Measurements from ENCODE around the gene PHKG2.

PHKG2 gene

DNA sequence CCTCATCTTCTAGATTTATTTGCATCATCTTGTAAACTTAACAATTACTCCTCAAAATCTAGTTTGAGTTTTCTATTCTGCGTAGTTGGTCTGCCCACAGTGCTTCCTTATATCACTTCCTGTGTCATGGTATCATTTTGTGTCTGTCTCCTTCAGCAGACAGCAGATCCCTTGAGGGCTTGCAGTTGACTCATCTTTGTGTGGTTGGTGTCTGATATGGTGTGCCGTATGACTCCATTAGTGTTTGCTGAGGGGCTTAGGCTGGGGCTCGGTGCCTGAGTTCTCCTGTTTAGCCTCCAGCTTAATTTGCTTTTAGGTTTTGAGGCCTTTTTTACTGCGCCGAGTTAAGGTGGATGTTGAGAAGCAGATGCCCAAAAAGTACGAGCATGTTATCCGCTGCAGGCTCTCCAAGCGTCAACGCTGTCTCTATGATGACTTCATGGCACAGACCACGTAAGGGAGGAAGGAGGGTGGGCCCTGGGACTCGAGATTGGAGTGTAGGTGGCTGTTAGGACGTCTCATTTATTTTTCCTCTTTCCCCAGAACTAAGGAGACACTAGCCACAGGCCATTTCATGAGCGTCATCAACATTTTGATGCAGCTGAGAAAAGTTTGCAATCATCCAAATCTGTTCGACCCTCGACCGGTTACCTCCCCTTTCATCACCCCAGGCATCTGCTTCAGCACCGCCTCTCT, 32.3 kb upstream of the PHKG2 start:
- H3K4me1 ChIP-seq (ENCODE audit: control insufficient read depth, insufficient read depth, low read length): no peaks in the 10 kb centered on the region
- no peaks in the 10 kb centered on the region for H3K27me3 ChIP-seq (ENCODE audit: control insufficient read depth in 1 of 2, insufficient read depth in 2 of 2, low read length in 2 of 2)
- no peaks in the 10 kb centered on the region for H3K9me3 ChIP-seq (ENCODE audit: control insufficient read depth in 2 of 2, low read length in 2 of 2)
- H3K4me3 ChIP-seq (ENCODE audit: low read length in 2 of 2): no peak overlapping the region
- peaks cover 53 to 62% of the 10 kb centered on the region in 2 donors for H3K36me3 ChIP-seq (ENCODE audit: control insufficient read depth in 2 of 2, insufficient read depth in 2 of 2, low read length in 2 of 2)
- no peak overlapping the region for H3K9ac ChIP-seq (ENCODE audit: low read length in 2 of 2)
- no peak overlapping the region for H3K27ac ChIP-seq (ENCODE audit: low read length)

DNA sequence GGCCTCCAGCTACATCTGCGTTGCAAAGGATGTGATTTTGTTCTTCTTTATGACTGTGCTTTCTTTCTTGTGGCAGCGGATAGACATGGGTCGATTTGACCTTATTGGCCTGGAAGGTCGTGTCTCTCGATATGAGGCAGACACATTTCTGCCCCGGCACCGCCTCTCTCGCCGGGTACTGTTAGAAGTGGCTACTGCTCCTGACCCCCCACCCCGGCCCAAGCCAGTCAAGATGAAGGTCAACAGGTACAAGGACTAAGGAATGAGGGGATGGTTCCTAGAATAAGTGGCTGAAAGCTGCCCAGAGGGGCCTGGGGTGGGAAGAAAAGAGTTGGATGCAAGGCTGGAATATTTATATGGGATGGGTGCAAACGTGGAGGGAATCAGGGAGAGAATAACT, 28.1 kb upstream of the PHKG2 start:
- Histone ChIP-seq H3K36me3 (ENCODE audit: control insufficient read depth in 2 of 2, insufficient read depth in 2 of 2, low read length in 2 of 2) (peaks cover 66 to 69% of the 10 kb centered on the region in 2 donors), H3K4me3 (ENCODE audit: low read length in 2 of 2) (no peak overlapping the region), H3K4me1 (ENCODE audit: control insufficient read depth, insufficient read depth, low read length) (peaks cover 6% of the 10 kb centered on the region), H3K27ac (ENCODE audit: low read length) (no peak overlapping the region), H3K27me3 (ENCODE audit: control insufficient read depth in 1 of 2, insufficient read depth in 2 of 2, low read length in 2 of 2) (no peaks in the 10 kb centered on the region), H3K9me3 (ENCODE audit: control insufficient read depth in 2 of 2, low read length in 2 of 2) (no peaks in the 10 kb centered on the region), H3K9ac (ENCODE audit: low read length in 2 of 2) (no peak overlapping the region)

DNA sequence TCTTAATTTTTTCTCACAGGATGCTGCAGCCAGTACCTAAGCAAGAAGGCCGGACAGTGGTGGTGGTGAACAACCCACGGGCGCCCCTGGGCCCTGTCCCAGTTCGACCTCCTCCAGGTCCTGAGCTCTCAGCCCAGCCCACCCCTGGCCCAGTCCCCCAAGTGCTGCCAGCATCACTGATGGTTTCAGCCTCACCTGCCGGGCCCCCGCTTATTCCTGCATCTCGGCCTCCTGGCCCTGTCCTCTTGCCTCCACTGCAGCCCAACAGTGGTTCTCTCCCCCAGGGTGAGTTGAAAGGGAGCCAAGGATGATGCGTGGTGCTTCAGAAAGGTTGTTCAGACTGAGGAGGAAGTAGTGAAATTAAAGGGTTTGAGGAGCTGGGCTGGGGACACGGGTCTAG, 27.5 kb upstream of the PHKG2 start:
- peaks cover 6% of the 10 kb centered on the region for H3K4me1 ChIP-seq (ENCODE audit: control insufficient read depth, insufficient read depth, low read length)
- no peaks in the 10 kb centered on the region for H3K9me3 ChIP-seq (ENCODE audit: control insufficient read depth in 2 of 2, low read length in 2 of 2)
- H3K36me3 ChIP-seq (ENCODE audit: control insufficient read depth in 2 of 2, insufficient read depth in 2 of 2, low read length in 2 of 2): peaks cover 65 to 69% of the 10 kb centered on the region in 2 donors
- no peak overlapping the region for H3K4me3 ChIP-seq (ENCODE audit: low read length in 2 of 2)
- no peak overlapping the region for H3K9ac ChIP-seq (ENCODE audit: low read length in 2 of 2)
- no peaks in the 10 kb centered on the region for H3K27me3 ChIP-seq (ENCODE audit: control insufficient read depth in 1 of 2, insufficient read depth in 2 of 2, low read length in 2 of 2)
- H3K27ac ChIP-seq (ENCODE audit: low read length): no peak overlapping the region

DNA sequence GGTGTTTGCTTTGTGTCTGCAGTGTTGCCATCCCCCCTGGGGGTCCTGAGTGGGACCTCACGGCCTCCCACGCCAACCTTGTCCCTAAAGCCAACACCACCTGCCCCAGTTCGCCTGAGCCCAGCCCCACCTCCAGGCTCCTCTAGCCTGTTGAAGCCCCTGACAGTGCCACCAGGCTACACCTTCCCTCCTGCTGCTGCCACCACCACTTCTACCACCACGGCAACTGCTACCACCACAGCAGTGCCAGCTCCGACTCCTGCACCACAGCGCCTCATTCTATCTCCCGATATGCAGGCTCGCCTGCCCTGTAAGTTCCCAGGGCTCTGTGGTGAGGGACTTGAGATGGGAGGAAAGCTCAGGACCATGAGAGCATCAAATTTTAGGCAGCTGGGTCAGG, 27.1 kb upstream of the PHKG2 start:
- Histone ChIP-seq H3K27me3 (ENCODE audit: control insufficient read depth in 1 of 2, insufficient read depth in 2 of 2, low read length in 2 of 2) (no peaks in the 10 kb centered on the region), H3K27ac (ENCODE audit: low read length) (no peak overlapping the region)

DNA sequence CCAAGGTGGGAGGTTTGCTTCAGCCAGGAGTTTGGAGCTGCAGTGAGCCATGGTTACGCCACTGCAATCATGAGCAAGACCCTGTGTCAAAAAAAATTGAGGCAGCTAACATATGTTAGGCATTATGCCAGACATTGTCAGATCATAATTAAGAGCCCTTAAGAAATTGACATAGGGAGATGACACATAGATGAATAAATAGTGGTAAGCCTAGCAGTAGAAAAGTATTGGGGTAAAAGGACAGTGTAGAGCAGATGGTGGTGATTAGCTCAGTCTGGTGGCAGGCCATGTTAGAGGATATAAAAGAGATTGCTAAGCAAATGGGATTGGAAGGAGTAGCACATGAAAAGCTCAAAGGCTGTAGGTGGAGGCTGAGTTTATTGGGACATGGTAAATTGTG, 26.6 kb upstream of the PHKG2 start:
- no peak overlapping the region for H3K4me3 ChIP-seq (ENCODE audit: low read length in 2 of 2)
- H3K27ac ChIP-seq (ENCODE audit: low read length): no peak overlapping the region
- H3K36me3 ChIP-seq (ENCODE audit: control insufficient read depth in 2 of 2, insufficient read depth in 2 of 2, low read length in 2 of 2): peaks cover 60 to 61% of the 10 kb centered on the region in 2 donors
- H3K4me1 ChIP-seq (ENCODE audit: control insufficient read depth, insufficient read depth, low read length): peaks cover 6% of the 10 kb centered on the region
- H3K9me3 ChIP-seq (ENCODE audit: control insufficient read depth in 2 of 2, low read length in 2 of 2): no peaks in the 10 kb centered on the region
- H3K9ac ChIP-seq (ENCODE audit: low read length in 2 of 2): no peak overlapping the region
- H3K27me3 ChIP-seq (ENCODE audit: control insufficient read depth in 1 of 2, insufficient read depth in 2 of 2, low read length in 2 of 2): no peaks in the 10 kb centered on the region

More for the DNA sequence above, 27.1 kb upstream of the PHKG2 start:
- Histone ChIP-seq H3K9ac (ENCODE audit: low read length in 2 of 2) (no peak overlapping the region), H3K4me1 (ENCODE audit: control insufficient read depth, insufficient read depth, low read length) (peaks cover 6% of the 10 kb centered on the region), H3K9me3 (ENCODE audit: control insufficient read depth in 2 of 2, low read length in 2 of 2) (no peaks in the 10 kb centered on the region), H3K36me3 (ENCODE audit: control insufficient read depth in 2 of 2, insufficient read depth in 2 of 2, low read length in 2 of 2) (peaks cover 63 to 65% of the 10 kb centered on the region in 2 donors), H3K4me3 (ENCODE audit: low read length in 2 of 2) (no peak overlapping the region)

DNA sequence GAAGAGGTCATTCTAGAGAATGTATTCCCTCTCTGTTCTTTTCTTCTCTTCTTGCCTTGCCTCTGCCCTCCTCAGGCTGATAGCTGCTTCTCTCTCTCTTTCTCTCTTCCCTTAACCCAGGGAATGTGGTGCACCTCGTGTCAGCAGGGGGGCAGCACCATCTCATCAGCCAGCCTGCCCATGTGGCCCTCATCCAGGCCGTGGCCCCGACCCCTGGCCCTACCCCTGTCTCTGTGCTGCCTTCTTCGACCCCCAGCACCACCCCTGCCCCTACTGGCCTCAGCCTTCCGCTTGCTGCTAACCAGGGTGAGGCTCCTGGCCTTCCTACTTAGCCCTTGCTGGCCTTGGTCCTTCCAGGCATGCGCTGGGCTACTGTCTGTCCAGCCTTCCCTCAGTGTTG, 25.8 kb upstream of the PHKG2 start:
- Histone ChIP-seq H3K9ac (ENCODE audit: low read length in 2 of 2) (no peak overlapping the region), H3K36me3 (ENCODE audit: control insufficient read depth in 2 of 2, insufficient read depth in 2 of 2, low read length in 2 of 2) (peaks cover 56 to 59% of the 10 kb centered on the region in 2 donors), H3K4me3 (ENCODE audit: low read length in 2 of 2) (no peak overlapping the region), H3K4me1 (ENCODE audit: control insufficient read depth, insufficient read depth, low read length) (peaks cover 6% of the 10 kb centered on the region), H3K27me3 (ENCODE audit: control insufficient read depth in 1 of 2, insufficient read depth in 2 of 2, low read length in 2 of 2) (no peaks in the 10 kb centered on the region), H3K9me3 (ENCODE audit: control insufficient read depth in 2 of 2, low read length in 2 of 2) (no peaks in the 10 kb centered on the region), H3K27ac (ENCODE audit: low read length) (no peak overlapping the region)

DNA sequence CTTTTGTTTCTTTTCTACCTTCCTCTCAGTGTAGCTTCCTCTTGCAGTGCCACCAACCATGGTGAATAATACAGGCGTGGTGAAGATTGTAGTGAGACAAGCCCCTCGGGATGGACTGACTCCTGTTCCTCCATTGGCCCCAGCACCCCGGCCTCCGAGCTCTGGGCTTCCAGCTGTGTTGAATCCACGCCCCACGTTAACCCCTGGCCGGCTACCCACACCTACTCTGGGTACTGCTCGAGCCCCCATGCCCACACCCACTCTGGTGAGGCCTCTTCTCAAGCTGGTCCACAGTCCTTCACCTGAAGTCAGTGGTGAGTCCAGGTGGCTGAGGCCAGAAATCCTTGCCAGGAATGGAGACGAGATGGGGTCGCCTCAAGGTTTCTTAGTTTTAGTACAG, 25.3 kb upstream of the PHKG2 start:
- H3K4me1 ChIP-seq (ENCODE audit: control insufficient read depth, insufficient read depth, low read length): peaks cover 6% of the 10 kb centered on the region
- H3K9ac ChIP-seq (ENCODE audit: low read length in 2 of 2): no peak overlapping the region
- H3K4me3 ChIP-seq (ENCODE audit: low read length in 2 of 2): no peak overlapping the region
- no peak overlapping the region for H3K27ac ChIP-seq (ENCODE audit: low read length)
- no peaks in the 10 kb centered on the region for H3K27me3 ChIP-seq (ENCODE audit: control insufficient read depth in 1 of 2, insufficient read depth in 2 of 2, low read length in 2 of 2)
- no peaks in the 10 kb centered on the region for H3K9me3 ChIP-seq (ENCODE audit: control insufficient read depth in 2 of 2, low read length in 2 of 2)
- peaks cover 56 to 61% of the 10 kb centered on the region in 2 donors for H3K36me3 ChIP-seq (ENCODE audit: control insufficient read depth in 2 of 2, insufficient read depth in 2 of 2, low read length in 2 of 2)

DNA sequence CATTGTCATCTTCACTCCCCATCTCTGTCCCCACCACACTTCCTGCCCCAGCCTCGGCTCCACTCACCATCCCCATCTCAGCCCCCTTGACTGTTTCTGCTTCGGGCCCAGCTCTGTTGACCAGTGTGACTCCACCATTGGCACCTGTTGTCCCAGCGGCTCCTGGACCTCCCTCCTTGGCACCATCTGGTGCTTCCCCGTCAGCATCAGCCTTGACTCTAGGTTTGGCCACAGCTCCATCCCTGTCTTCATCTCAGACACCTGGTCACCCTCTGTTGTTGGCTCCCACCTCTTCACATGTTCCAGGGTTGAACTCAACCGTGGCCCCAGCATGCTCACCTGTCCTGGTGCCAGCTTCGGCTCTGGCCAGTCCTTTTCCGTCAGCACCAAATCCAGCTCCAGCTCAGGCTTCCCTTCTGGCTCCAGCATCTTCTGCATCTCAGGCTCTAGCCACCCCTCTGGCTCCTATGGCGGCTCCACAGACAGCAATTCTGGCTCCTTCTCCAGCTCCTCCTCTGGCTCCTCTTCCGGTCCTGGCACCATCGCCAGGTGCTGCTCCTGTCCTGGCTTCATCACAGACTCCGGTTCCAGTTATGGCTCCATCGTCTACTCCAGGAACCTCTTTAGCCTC, 24.4 kb upstream of the PHKG2 start:
- Histone ChIP-seq H3K4me1 (ENCODE audit: control insufficient read depth, insufficient read depth, low read length) (peaks cover 6% of the 10 kb centered on the region), H3K9me3 (ENCODE audit: control insufficient read depth in 2 of 2, low read length in 2 of 2) (no peaks in the 10 kb centered on the region), H3K9ac (ENCODE audit: low read length in 2 of 2) (no peak overlapping the region), H3K36me3 (ENCODE audit: control insufficient read depth in 2 of 2, insufficient read depth in 2 of 2, low read length in 2 of 2) (peaks cover 56 to 62% of the 10 kb centered on the region in 2 donors), H3K27me3 (ENCODE audit: control insufficient read depth in 1 of 2, insufficient read depth in 2 of 2, low read length in 2 of 2) (no peaks in the 10 kb centered on the region), H3K4me3 (ENCODE audit: low read length in 2 of 2) (no peak overlapping the region), H3K27ac (ENCODE audit: low read length) (no peak overlapping the region)

DNA sequence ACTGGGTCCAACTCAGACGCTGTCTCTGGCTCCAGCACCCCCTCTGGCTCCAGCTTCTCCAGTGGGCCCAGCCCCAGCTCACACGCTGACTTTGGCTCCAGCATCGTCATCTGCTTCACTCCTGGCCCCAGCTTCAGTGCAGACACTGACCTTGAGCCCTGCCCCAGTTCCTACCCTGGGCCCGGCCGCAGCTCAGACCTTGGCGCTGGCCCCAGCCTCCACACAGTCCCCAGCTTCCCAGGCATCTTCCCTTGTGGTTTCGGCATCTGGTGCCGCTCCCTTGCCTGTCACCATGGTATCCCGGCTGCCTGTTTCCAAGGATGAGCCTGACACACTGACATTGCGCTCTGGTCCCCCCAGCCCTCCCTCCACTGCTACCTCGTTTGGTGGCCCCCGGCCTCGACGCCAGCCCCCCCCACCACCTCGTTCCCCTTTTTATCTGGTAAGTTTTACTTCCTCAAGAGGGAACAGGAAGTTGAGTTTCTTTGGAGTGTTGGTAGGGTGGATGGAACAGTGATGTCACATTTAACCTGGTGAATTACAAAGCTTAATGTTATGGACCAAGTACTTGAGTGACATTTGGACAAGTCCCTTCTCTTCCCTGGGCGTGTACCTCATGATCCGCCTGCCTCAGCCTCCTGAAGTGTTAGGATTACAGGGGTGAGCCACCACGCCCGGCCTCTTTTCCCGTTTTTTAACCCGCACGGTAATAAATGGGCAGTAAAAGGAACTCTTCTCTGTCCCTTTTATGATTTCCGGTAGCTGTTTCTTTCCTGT, 23.4 kb upstream of the PHKG2 start:
- Histone ChIP-seq H3K4me3 (ENCODE audit: low read length in 2 of 2) (no peak overlapping the region), H3K27ac (ENCODE audit: low read length) (no peak overlapping the region), H3K27me3 (ENCODE audit: control insufficient read depth in 1 of 2, insufficient read depth in 2 of 2, low read length in 2 of 2) (no peaks in the 10 kb centered on the region), H3K9ac (ENCODE audit: low read length in 2 of 2) (no peak overlapping the region), H3K36me3 (ENCODE audit: control insufficient read depth in 2 of 2, insufficient read depth in 2 of 2, low read length in 2 of 2) (peaks cover 62 to 67% of the 10 kb centered on the region in 2 donors), H3K4me1 (ENCODE audit: control insufficient read depth, insufficient read depth, low read length) (peaks cover 6% of the 10 kb centered on the region), H3K9me3 (ENCODE audit: control insufficient read depth in 2 of 2, low read length in 2 of 2) (no peaks in the 10 kb centered on the region)

DNA sequence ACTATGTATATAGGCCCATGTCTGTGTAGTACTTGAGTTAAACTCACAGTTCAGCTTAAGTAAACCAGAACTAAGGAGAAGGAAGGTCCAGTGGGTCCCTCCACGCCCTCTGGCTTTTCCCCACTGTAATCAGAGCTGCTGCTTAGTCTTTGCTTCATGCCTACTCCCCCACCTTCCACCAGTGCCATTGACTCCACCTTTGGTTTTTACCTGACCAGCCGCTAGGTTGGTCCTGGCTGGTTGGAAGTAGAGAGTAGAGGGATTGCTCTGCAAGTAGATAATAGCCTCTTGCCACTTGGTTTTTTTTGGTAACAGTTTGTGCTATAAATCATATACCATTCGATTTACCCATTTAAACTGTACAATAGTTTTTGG, 22.8 kb upstream of the PHKG2 start:
- no peak overlapping the region for H3K4me3 ChIP-seq (ENCODE audit: low read length in 2 of 2)
- H3K36me3 ChIP-seq (ENCODE audit: control insufficient read depth in 2 of 2, insufficient read depth in 2 of 2, low read length in 2 of 2): peaks cover 60 to 67% of the 10 kb centered on the region in 2 donors
- no peaks in the 10 kb centered on the region for H3K27me3 ChIP-seq (ENCODE audit: control insufficient read depth in 1 of 2, insufficient read depth in 2 of 2, low read length in 2 of 2)
- no peak overlapping the region for H3K27ac ChIP-seq (ENCODE audit: low read length)
- no peaks in the 10 kb centered on the region for H3K9me3 ChIP-seq (ENCODE audit: control insufficient read depth in 2 of 2, low read length in 2 of 2)
- H3K4me1 ChIP-seq (ENCODE audit: control insufficient read depth, insufficient read depth, low read length): peaks cover 6% of the 10 kb centered on the region
- H3K9ac ChIP-seq (ENCODE audit: low read length in 2 of 2): no peak overlapping the region
